Trophoblast cell (in vitro differentiated cells and primary cell): ENCODE data around the gene ZNF618.

Experiments
- DNase-seq, 2 donors: peaks; one replicate each; pipeline ENCODE4 v3.0.0-alpha.2; 2016
- H2AFZ ChIP-seq: 2 replicates; pipeline ENCODE4 v1.6.1; 2013; ENCODE audit warnings: low read length, moderate library complexity, mild to moderate bottlenecking; ENCODE audit not compliant: insufficient read depth, poor library complexity
- H2AK5ac ChIP-seq: 2 replicates; pipeline ENCODE4 v1.6.1; 2013; ENCODE audit warnings: mild to moderate bottlenecking, low read length
- H2BK120ac ChIP-seq: 2 replicates; pipeline ENCODE4 v1.6.1; 2013; ENCODE audit warnings: low read length, mild to moderate bottlenecking, moderate library complexity; ENCODE audit not compliant: insufficient read depth, poor library complexity
- H2BK12ac ChIP-seq: 2 replicates; pipeline ENCODE4 v1.6.1; 2013; ENCODE audit warnings: mild to moderate bottlenecking, low read length, moderate library complexity
- H2BK5ac ChIP-seq: 2 replicates; pipeline ENCODE4 v1.6.1; 2013; ENCODE audit warnings: low read length, low read depth, moderate library complexity, mild to moderate bottlenecking; ENCODE audit not compliant: poor library complexity
- H3K14ac ChIP-seq: 2 replicates; pipeline ENCODE4 v1.6.1; 2013; ENCODE audit warnings: mild to moderate bottlenecking, low read length
- H3K18ac ChIP-seq: 2 replicates; pipeline ENCODE4 v1.6.1; 2013; ENCODE audit warnings: mild to moderate bottlenecking, low read length
- H3K23ac ChIP-seq: 2 replicates; pipeline ENCODE4 v1.6.1; 2013; ENCODE audit warnings: low read length
- H3K27ac ChIP-seq: 2 replicates; pipeline ENCODE4 v1.5.1; 2013; ENCODE audit warnings: low read depth, mild to moderate bottlenecking, inconsistent platforms, low read length, moderate library complexity
- H3K27me3 ChIP-seq: 2 replicates; pipeline ENCODE4 v1.6.1; 2013; ENCODE audit warnings: inconsistent platforms, mild to moderate bottlenecking, low read length, moderate library complexity; ENCODE audit not compliant: insufficient read depth
- H3K36me3 ChIP-seq, 2 experiments: 1 replicate in 1 of 2; 2 replicates in 1 of 2; pipeline ENCODE4 v1.6.1; 2013; ENCODE audit warnings: low read length in 2 of 2, mild to moderate bottlenecking in 2 of 2, moderate library complexity in 1 of 2; ENCODE audit not compliant: insufficient read depth in 2 of 2, control insufficient read depth in 1 of 2
- H3K4ac ChIP-seq: 2 replicates; pipeline ENCODE4 v1.6.1; 2013; ENCODE audit warnings: low read depth, mild to moderate bottlenecking, low read length, moderate library complexity
- H3K4me1 ChIP-seq, 2 experiments: 1 replicate in 1 of 2; 2 replicates in 1 of 2; pipeline ENCODE4 v1.6.1; 2013; ENCODE audit warnings: low read length in 2 of 2, mild to moderate bottlenecking in 2 of 2, moderate library complexity in 1 of 2; ENCODE audit not compliant: insufficient read depth in 2 of 2, control insufficient read depth in 1 of 2
- H3K4me2 ChIP-seq: 2 replicates; pipeline ENCODE4 v1.6.1; 2013; ENCODE audit warnings: inconsistent platforms, mild to moderate bottlenecking, low read length, moderate library complexity
- H3K4me3 ChIP-seq: 2 replicates; pipeline ENCODE4 v1.5.1; 2013; ENCODE audit warnings: mild to moderate bottlenecking, low read depth, low read length, inconsistent platforms
- H3K79me1 ChIP-seq: one replicate; pipeline ENCODE4 v1.6.1; 2013; ENCODE audit warnings: low read length
- H3K79me2 ChIP-seq: 2 replicates; pipeline ENCODE4 v1.6.1; 2013; ENCODE audit warnings: low read length, mild to moderate bottlenecking; ENCODE audit not compliant: control insufficient read depth, insufficient read depth, poor library complexity
- H3K9ac ChIP-seq: 2 replicates; pipeline ENCODE4 v1.6.1; 2013; ENCODE audit warnings: mild to moderate bottlenecking, low read length
- H3K9me3 ChIP-seq: 2 replicates; pipeline ENCODE4 v1.6.1; 2013; ENCODE audit warnings: low read depth, mild to moderate bottlenecking, control low read depth, inconsistent platforms, low read length; ENCODE audit not compliant: insufficient read depth
- H4K12ac ChIP-seq: 2 replicates; pipeline ENCODE4 v1.6.1; 2013; ENCODE audit warnings: low read depth, mild to moderate bottlenecking, low read length, moderate library complexity
- H4K8ac ChIP-seq: 2 replicates; pipeline ENCODE4 v1.6.1; 2013; ENCODE audit warnings: low read depth, mild to moderate bottlenecking, low read length, moderate library complexity
- H4K91ac ChIP-seq: one replicate; pipeline ENCODE4 v1.6.1; 2013; ENCODE audit warnings: low read depth, mild to moderate bottlenecking, low read length, moderate library complexity
- WGBS: extraction: QIAGEN DNeasy Blood & Tissue Kit; methylation state at CpG from one replicate; pipeline ENCODE4 v1.1.7; 2013; ENCODE audit warnings: missing lambda C conversion rate; ENCODE audit not compliant: insufficient read length, insufficient coverage; ENCODE audit errors: extremely low coverage; 5-methylcytosine and 5-hydroxymethylcytosine counted together

The ZNF618 gene

GRCh38 chr9:114102484-114102883 is 226.4 kb downstream of the ZNF618 start:
- no peak overlapping the region for H4K12ac ChIP-seq
- no peak overlapping the region for H3K23ac ChIP-seq
- H3K9me3 ChIP-seq = peaks cover 6% of the 10 kb centered on the region
- H3K79me2 ChIP-seq = no peaks in the 10 kb centered on the region
- no peak overlapping the region for H3K27ac ChIP-seq
- no peak overlapping the region for H3K4me2 ChIP-seq
- no peaks in the 10 kb centered on the region for H3K79me1 ChIP-seq
- H3K18ac ChIP-seq = no peak overlapping the region
- DNase-seq = no peak
- no peaks in the 10 kb centered on the region for H3K36me3 ChIP-seq
- no peak overlapping the region for H2AK5ac ChIP-seq
- no peak overlapping the region for H4K91ac ChIP-seq
- H2BK120ac ChIP-seq = no peak overlapping the region
- H3K27me3 ChIP-seq = peaks cover 10% of the 10 kb centered on the region
- peaks cover 0 to 2% of the 10 kb centered on the region in 2 experiments for H3K4me1 ChIP-seq
- no peak overlapping the region for H3K4me3 ChIP-seq
- H2BK5ac ChIP-seq = no peak overlapping the region
- no peak overlapping the region for H4K8ac ChIP-seq
- H2BK12ac ChIP-seq = no peak overlapping the region
- no peak overlapping the region for H2AFZ ChIP-seq
- H3K9ac ChIP-seq = no peak overlapping the region
- no peak overlapping the region for H3K4ac ChIP-seq
- no peak overlapping the region for H3K14ac ChIP-seq

GRCh38 chr9:114105236-114105635 is 229.1 kb downstream of the ZNF618 start:
- Histone ChIP-seq H4K12ac (no peak overlapping the region), H3K14ac (no peak overlapping the region), H3K23ac (no peak overlapping the region), H3K4me1 (no peaks in the 10 kb centered on the region), H3K4me3 (no peak overlapping the region), H2AK5ac (no peak overlapping the region), H3K4me2 (no peak overlapping the region), H3K79me1 (no peaks in the 10 kb centered on the region), H2BK12ac (no peak overlapping the region), H3K4ac (no peak overlapping the region), H4K91ac (no peak overlapping the region), H3K36me3 (no peaks in the 10 kb centered on the region), H2BK5ac (no peak overlapping the region), H3K79me2 (no peaks in the 10 kb centered on the region), H3K27ac (no peak overlapping the region), H3K9ac (no peak overlapping the region), H3K18ac (no peak overlapping the region), H3K27me3 (no peaks in the 10 kb centered on the region), H4K8ac (no peak overlapping the region), H2AFZ (no peak overlapping the region), H2BK120ac (no peak overlapping the region), H3K9me3 (no peaks in the 10 kb centered on the region)
- peak in 1 of 2 donors; percentile 72 for DNase-seq
- no CpG with 5 or more reads among the region's 5 CpGs for WGBS
